Osteocyte (in vitro differentiated cells): ENCODE results near the gene SAMM50. TPM values are rescaled to one million over a fixed set of nuclear protein-coding genes. Genes with fewer than 3 reads are reported as not detected.
A peak's percentile ranks its signal among the peaks of the same experiment; 100 is the strongest.

Experiments
- DNase-seq: peaks from one replicate; pipeline ENCODE4 v3.0.0; 2021; ENCODE audit warnings: mixed read lengths; ENCODE audit not compliant: unreplicated experiment; ENCODE audit errors: extremely low spot score
- H3K27ac Mint-ChIP-seq: one replicate; pipeline ENCODE4 v1.8.0; 2021; ENCODE audit warnings: mild to moderate bottlenecking, mixed read lengths; ENCODE audit not compliant: unreplicated experiment
- H3K27me3 Mint-ChIP-seq: one replicate; pipeline ENCODE4 v1.8.0; 2021; ENCODE audit warnings: mixed read lengths; ENCODE audit not compliant: unreplicated experiment
- H3K36me3 Mint-ChIP-seq: one replicate; pipeline ENCODE4 v1.8.0; 2021; ENCODE audit warnings: mixed read lengths; ENCODE audit not compliant: unreplicated experiment
- H3K4me1 Mint-ChIP-seq: one replicate; pipeline ENCODE4 v1.8.0; 2021; ENCODE audit warnings: mixed read lengths; ENCODE audit not compliant: unreplicated experiment
- H3K4me3 Mint-ChIP-seq: one replicate; pipeline ENCODE4 v1.8.0; 2021; ENCODE audit warnings: mild to moderate bottlenecking, moderate library complexity, mixed read lengths; ENCODE audit not compliant: unreplicated experiment
- H3K9me3 Mint-ChIP-seq: one replicate; pipeline ENCODE4 v1.8.0; 2021; ENCODE audit warnings: mixed read lengths; ENCODE audit not compliant: unreplicated experiment
- total RNA-seq: library from RNA; stranded (reverse); gene quantifications from 2 replicates; pipeline ENCODE4 v1.2.1, GENCODE V29; 2021
- TF ChIP-seq, protein P1 (sequence below): fragments of 200-600 bp; sonication (generic); IDR thresholded peaks from 2 replicates; pipeline ENCODE4 v1.5.0; 2021; ENCODE audit warnings: antibody characterized with exemption, mild to moderate bottlenecking, moderate library complexity

Gene SAMM50
- total RNA-seq, 1 donor from 2014 or later, result 42.6 TPM

- H3K27ac Mint-ChIP-seq, result no peak overlapping the region
- peaks cover 47% of the 10 kb centered on the region for H3K36me3 Mint-ChIP-seq
- H3K27me3 Mint-ChIP-seq, result no peaks in the 10 kb centered on the region
- DNase-seq, result no peak
- H3K9me3 Mint-ChIP-seq, result no peaks in the 10 kb centered on the region
- TF ChIP-seq, protein P1, sequence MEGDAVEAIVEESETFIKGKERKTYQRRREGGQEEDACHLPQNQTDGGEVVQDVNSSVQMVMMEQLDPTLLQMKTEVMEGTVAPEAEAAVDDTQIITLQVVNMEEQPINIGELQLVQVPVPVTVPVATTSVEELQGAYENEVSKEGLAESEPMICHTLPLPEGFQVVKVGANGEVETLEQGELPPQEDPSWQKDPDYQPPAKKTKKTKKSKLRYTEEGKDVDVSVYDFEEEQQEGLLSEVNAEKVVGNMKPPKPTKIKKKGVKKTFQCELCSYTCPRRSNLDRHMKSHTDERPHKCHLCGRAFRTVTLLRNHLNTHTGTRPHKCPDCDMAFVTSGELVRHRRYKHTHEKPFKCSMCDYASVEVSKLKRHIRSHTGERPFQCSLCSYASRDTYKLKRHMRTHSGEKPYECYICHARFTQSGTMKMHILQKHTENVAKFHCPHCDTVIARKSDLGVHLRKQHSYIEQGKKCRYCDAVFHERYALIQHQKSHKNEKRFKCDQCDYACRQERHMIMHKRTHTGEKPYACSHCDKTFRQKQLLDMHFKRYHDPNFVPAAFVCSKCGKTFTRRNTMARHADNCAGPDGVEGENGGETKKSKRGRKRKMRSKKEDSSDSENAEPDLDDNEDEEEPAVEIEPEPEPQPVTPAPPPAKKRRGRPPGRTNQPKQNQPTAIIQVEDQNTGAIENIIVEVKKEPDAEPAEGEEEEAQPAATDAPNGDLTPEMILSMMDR, result no peak
- H3K4me3 Mint-ChIP-seq, result no peak overlapping the region
- peaks cover 3% of the 10 kb centered on the region for H3K4me1 Mint-ChIP-seq
Observed at GRCh38 chr22:43990044-43990443, 34.8 kb downstream of the SAMM50 start.

- no peak overlapping the region for H3K27ac Mint-ChIP-seq
- no peak overlapping the region for H3K4me3 Mint-ChIP-seq
- DNase-seq, result no peak
- peaks cover 3% of the 10 kb centered on the region for H3K4me1 Mint-ChIP-seq
- TF ChIP-seq, protein P1, result no peak
- H3K9me3 Mint-ChIP-seq, result no peaks in the 10 kb centered on the region
- H3K36me3 Mint-ChIP-seq, result peaks cover 42% of the 10 kb centered on the region
- H3K27me3 Mint-ChIP-seq, result no peaks in the 10 kb centered on the region
Observed at GRCh38 chr22:43991316-43992020, 36.2 kb downstream of the SAMM50 start.

GRCh38 chr22:43992331-43992821 lies 37.1 kb downstream of the SAMM50 start:
- no peak for DNase-seq
- no peak overlapping the region for H3K4me3 Mint-ChIP-seq
- H3K27me3 Mint-ChIP-seq, result no peaks in the 10 kb centered on the region

DNA sequence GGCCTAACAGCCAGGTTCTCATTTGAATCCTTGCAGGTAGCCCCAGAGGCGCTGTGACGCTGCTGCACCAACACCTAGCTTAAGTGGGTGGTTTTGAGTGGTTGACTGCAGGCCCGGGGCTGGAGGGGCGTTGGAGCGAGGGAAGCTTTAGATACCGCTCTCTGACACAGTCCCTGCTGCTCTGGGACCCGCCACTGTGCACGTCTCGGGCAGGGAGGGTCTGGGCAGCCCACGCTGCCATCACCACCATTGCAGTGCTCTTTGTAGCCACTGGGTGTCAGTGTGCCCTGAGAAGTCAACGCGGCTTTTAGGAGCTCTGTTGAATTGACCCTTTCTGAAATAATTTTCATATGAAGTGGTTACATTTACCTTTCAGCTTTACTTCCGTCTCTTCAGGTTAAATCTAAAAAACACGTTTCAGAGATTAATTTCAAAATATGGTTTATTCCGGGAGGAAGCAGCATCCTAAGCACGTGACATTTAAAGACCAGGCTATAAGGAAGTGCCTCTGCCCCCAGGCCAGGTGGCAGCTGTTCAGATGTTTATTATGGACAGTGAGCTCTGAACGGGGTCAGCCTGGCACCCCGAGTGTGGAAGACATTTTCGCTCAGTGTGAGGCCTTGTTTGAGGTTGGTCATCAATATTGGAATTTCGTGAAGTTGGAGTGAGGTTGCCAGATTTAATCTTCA lies 38.0 kb downstream of the SAMM50 start:
- no peak for DNase-seq
- TF ChIP-seq, protein P1, result peak; percentile 95
- H3K27me3 Mint-ChIP-seq, result no peaks in the 10 kb centered on the region
- H3K36me3 Mint-ChIP-seq, result peaks cover 46% of the 10 kb centered on the region
- no peak overlapping the region for H3K27ac Mint-ChIP-seq
- peaks cover 3% of the 10 kb centered on the region for H3K4me1 Mint-ChIP-seq
- H3K9me3 Mint-ChIP-seq, result no peaks in the 10 kb centered on the region
- H3K4me3 Mint-ChIP-seq, result no peak overlapping the region

More at GRCh38 chr22:43992331-43992821, 37.1 kb downstream of the SAMM50 start:
- TF ChIP-seq, protein P1, result no peak
- H3K4me1 Mint-ChIP-seq, result peaks cover 3% of the 10 kb centered on the region
- H3K36me3 Mint-ChIP-seq, result peaks cover 45% of the 10 kb centered on the region
- no peaks in the 10 kb centered on the region for H3K9me3 Mint-ChIP-seq
- no peak overlapping the region for H3K27ac Mint-ChIP-seq

DNA sequence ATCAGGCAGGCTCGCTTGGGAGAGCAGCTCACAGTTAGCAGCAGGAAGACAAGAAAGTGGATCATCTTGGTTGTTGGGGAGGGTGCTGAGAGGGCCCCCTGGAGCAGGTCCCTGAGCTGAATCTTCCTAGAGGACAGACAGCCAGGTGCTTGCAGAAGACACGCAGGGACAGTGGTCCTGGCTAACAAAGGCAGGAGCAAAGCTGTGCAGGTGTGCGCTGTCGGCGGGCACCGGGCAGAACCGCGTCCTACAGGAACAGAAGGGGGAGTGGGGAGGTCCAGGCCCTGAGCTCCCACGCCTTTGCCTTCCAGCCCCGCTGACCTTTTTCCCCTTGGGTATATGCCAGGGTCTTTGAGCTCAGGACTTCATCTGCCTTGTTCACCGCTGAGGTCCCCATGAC lies 38.8 kb downstream of the SAMM50 start:
- TF ChIP-seq, protein P1, result no peak
- Mint-ChIP-seq H3K27ac (no peak overlapping the region), H3K27me3 (no peaks in the 10 kb centered on the region), H3K36me3 (peaks cover 54% of the 10 kb centered on the region), H3K9me3 (no peaks in the 10 kb centered on the region), H3K4me3 (no peak overlapping the region), H3K4me1 (peaks cover 3% of the 10 kb centered on the region)
- no peak for DNase-seq
